HUDEP-2 (cell line): ENCODE results near the gene PPT2.
"Not testable (repeated sequence)": the region's sequence is repeated elsewhere in the genome, so short reads cannot be mapped to it uniquely, and the experiment has no call there.

ENCODE experiments used
- DNase-seq, 76 experiments: peaks; one replicate each; lab custom pipeline; 2025; ENCODE audit not compliant: unreplicated experiment in 76 of 76; lab: John Stamatoyannopoulos, UW

PPT2 gene

GRCh38 chr6:32196682-32197616, 43.0 kb downstream of the PPT2 start:
- peak in 15 of 76 experiments; percentile 16 to 50 (median 32) for DNase-seq

GRCh38 chr6:32198345-32198696, 44.4 kb downstream of the PPT2 start:
- DNase-seq: no peak

GRCh38 chr6:32198866-32199265, 44.9 kb downstream of the PPT2 start:
- no peak for DNase-seq

GRCh38 chr6:32200711-32201475, 47.0 kb downstream of the PPT2 start:
- no peak for DNase-seq

GRCh38 chr6:32202186-32202585, 48.2 kb downstream of the PPT2 start:
- DNase-seq: no peak

- no peak for DNase-seq
Measured at GRCh38 chr6:32203426-32204267, 49.7 kb downstream of the PPT2 start.

GRCh38 chr6:32204268-32204715, 50.4 kb downstream of the PPT2 start:
- no peak for DNase-seq

GRCh38 chr6:32208996-32209395, 55.1 kb downstream of the PPT2 start:
- DNase-seq: no peak

- DNase-seq: no peak
Measured at GRCh38 chr6:32210191-32210601, 56.3 kb downstream of the PPT2 start.

- not testable (repeated sequence) for DNase-seq
Measured at GRCh38 chr6:32211432-32211831, 57.5 kb downstream of the PPT2 start.

- DNase-seq: no peak
Measured at GRCh38 chr6:32212076-32212760, 58.3 kb downstream of the PPT2 start.
